Uterus (tissue), 2 donors: ENCODE data around the gene LGSN.

Experiments
- POLR2A ChIP-seq, 2 donors: fragments of 450-650 bp; IDR thresholded peaks; one replicate each; pipeline ENCODE4 v1.6.1; 2016; ENCODE audit warnings: antibody characterized with exemption in 2 of 2, mild to moderate bottlenecking in 1 of 2, moderate library complexity in 1 of 2
- TF ChIP-seq, protein P1 (sequence below), 4 experiments: fragments of 200-600 bp in 2 of 4; fragments of 450-650 bp in 2 of 4; sonication (generic) in 2 of 4; IDR thresholded peaks; one replicate each; pipeline ENCODE4 v1.5.1; 2016 to 2019; ENCODE audit warnings: antibody characterized with exemption in 4 of 4, mild to moderate bottlenecking in 2 of 4, moderate library complexity in 1 of 4

DNA sequence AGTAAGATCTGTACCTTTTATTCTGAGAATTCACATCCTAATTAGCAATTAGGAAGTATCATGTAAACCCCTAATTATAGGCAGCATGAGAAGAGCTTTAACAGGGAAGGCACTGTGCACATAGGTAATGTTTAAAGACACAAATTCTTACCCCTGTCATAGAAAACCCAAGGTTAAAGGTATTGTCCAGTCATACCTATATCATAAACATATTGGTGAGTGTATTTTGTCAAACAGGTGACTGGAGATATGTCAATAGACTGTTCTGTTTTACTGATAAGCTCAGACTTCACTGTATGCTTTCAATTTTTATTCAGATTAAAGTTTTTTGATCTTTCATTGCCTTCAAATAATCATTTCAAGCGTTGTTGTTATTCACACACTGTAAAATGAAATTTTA is 43.8 kb downstream of the LGSN start:
- TF ChIP-seq, protein P1, sequence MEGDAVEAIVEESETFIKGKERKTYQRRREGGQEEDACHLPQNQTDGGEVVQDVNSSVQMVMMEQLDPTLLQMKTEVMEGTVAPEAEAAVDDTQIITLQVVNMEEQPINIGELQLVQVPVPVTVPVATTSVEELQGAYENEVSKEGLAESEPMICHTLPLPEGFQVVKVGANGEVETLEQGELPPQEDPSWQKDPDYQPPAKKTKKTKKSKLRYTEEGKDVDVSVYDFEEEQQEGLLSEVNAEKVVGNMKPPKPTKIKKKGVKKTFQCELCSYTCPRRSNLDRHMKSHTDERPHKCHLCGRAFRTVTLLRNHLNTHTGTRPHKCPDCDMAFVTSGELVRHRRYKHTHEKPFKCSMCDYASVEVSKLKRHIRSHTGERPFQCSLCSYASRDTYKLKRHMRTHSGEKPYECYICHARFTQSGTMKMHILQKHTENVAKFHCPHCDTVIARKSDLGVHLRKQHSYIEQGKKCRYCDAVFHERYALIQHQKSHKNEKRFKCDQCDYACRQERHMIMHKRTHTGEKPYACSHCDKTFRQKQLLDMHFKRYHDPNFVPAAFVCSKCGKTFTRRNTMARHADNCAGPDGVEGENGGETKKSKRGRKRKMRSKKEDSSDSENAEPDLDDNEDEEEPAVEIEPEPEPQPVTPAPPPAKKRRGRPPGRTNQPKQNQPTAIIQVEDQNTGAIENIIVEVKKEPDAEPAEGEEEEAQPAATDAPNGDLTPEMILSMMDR (IDR thresholded peaks at IDR 0.05), result no peak
- no peak for TF ChIP-seq POLR2A (IDR thresholded peaks at IDR 0.05)
